Ovary (tissue), 9 donors: ENCODE results near the gene CACHD1. TPM values are rescaled to one million over a fixed set of nuclear protein-coding genes. Genes with fewer than 3 reads are reported as not detected.

Experiments used
- DNase-seq, 5 donors: peaks; one replicate each; pipeline ENCODE4 v3.0.0-alpha.2; 2019 to 2020
- H3K27ac ChIP-seq, 2 donors: fragments of 200-600 bp; one replicate each; pipeline versions ENCODE4 v1.5.1 to v1.8.0; 2019 to 2022
- H3K27me3 ChIP-seq: fragments of 200-600 bp; one replicate; pipeline ENCODE4 v1.8.0; 2022
- H3K36me3 ChIP-seq: fragments of 200-600 bp; sonication (generic); one replicate; pipeline ENCODE4 v1.5.1; 2019
- H3K4me1 ChIP-seq: one replicate; pipeline ENCODE4 v1.8.1; 2013; ENCODE audit warnings: mild to moderate bottlenecking, moderate library complexity; ENCODE audit not compliant: insufficient read depth
- H3K4me3 ChIP-seq: fragments of 200-600 bp; sonication (generic); one replicate; pipeline ENCODE4 v1.5.1; 2017
- H3K9me3 ChIP-seq, 2 donors: fragments of 200-600 bp in 1 of 2; sonication (generic) in 1 of 2; one replicate each; pipeline versions ENCODE4 v1.5.1 to v1.8.1; 2013 to 2019; ENCODE audit warnings: mild to moderate bottlenecking in 1 of 2, moderate library complexity in 1 of 2
- EP300 ChIP-seq: sonication (generic); formaldehyde crosslinking; IDR thresholded peaks from one replicate; pipeline ENCODE4 v1.6.1; 2017; ENCODE audit warnings: antibody characterized with exemption
- POLR2A ChIP-seq: fragments of 450-650 bp; IDR thresholded peaks from one replicate; pipeline ENCODE4 v1.6.1; 2017; ENCODE audit warnings: antibody characterized with exemption, mild to moderate bottlenecking, moderate library complexity
- WGBS, 3 donors: extraction: QIAGEN DNeasy Blood & Tissue Kit in 1 of 3; methylation state at CpG; one replicate each; pipeline versions ENCODE4 v1.1.5 to v1.1.7; 2013 to 2017; 5-methylcytosine and 5-hydroxymethylcytosine counted together
- intact Hi-C, 4 donors: fragments of 100-400 bp; cut with DNase I; formaldehyde crosslinking; loops; one replicate each; pipeline versions ENCODE4 v1.11.0 to v1.15.1; 2022 to 2023
- polyA plus RNA-seq, 2 donors: library from polyadenylated mRNA; stranded (reverse); fragments of 200-250 nt in 1 of 2; fragments of 350-450 nt in 1 of 2; fragmentation: Illumina TruSeq in 1 of 2; extraction: RNeasy Lipid Tissue Mini Kit (QIAGEN cat#74804) in 1 of 2; gene quantifications; one replicate each; pipeline ENCODE4 v1.2.3, GENCODE V29; 2013 to 2014
- total RNA-seq, 7 donors: library from RNA; depleted of rRNA in 2 of 7; stranded (reverse); fragments of >200 nt in 2 of 7; fragmentation: NEBNext Ultra II Directional in 3 of 7; extraction: Animal tissue kit (Norgen Biotek cat#: 25700) in 3 of 7; gene quantifications; one replicate each; pipeline versions ENCODE4 v1.1.0 to v1.2.4, GENCODE V29; 2016 to 2023
- TF ChIP-seq, protein P1 (sequence below), 3 donors: fragments of 450-650 bp in 2 of 3; fragments of 200-600 bp in 1 of 3; IDR thresholded peaks; one replicate each; pipeline versions ENCODE4 v1.5.1 to v1.8.0; 2016 to 2022; ENCODE audit warnings: antibody characterized with exemption in 3 of 3, mild to moderate bottlenecking in 1 of 3
- donor health status: DM: no; HTN: no; CAD: no; lungs with moderate emphysema.
- donor health status: DM: no; HTN: no; CAD: no.
- donor health status: Bipolar disorder and iron deficiency.
- donor health status: DM: yes; HTN: yes; CAD: no.
- donor health status: DM: no; HTN: no; CAD: no.
- donor health status: DM: yes; HTN: yes; CAD: no.

CACHD1 gene
- total and polyA plus RNA-seq, 9 donors, result 17.0 to 33.1 (median 23.2) TPM

DNA sequence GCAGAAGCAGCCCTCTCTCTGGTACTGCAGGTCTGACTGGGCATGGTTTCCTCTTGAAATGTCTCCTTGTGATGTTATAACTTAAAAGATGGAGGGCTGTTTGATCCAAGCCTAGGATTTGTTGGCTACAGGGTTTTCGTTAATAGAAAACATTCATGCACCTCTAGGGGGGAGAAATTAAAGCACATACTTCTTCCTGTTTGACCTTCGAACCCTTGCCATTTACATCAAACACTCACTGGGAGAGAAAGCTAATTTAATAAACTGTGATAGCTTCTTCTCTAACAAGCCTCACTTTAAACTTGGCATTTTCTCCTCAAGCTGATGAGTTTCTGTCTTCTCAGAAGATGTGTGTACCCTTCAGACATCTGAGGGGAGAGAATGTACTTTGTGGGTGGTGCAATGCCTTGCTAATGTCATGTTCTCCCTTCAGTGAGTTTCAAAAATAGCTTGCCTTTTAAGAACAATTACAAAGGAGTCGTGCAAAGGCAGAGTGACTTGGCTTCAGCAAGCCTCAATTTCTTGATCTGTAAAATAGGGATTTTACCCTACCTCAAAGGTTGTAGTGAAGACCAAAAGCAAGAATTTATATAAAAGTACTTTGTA, 20.4 kb downstream of the CACHD1 start:
- 61 to 72% (median 64%) methylated on average over 3 of the region's 3 CpGs for WGBS, 3 donors
- no peak overlapping the region for H3K27ac ChIP-seq
- H3K9me3 ChIP-seq, result no peaks in the 10 kb centered on the region
- no peak for DNase-seq
- H3K36me3 ChIP-seq, result no peaks in the 10 kb centered on the region
- intact Hi-C loops, result no loop called here
- H3K27me3 ChIP-seq, result no peaks in the 10 kb centered on the region
- TF ChIP-seq, protein P1, sequence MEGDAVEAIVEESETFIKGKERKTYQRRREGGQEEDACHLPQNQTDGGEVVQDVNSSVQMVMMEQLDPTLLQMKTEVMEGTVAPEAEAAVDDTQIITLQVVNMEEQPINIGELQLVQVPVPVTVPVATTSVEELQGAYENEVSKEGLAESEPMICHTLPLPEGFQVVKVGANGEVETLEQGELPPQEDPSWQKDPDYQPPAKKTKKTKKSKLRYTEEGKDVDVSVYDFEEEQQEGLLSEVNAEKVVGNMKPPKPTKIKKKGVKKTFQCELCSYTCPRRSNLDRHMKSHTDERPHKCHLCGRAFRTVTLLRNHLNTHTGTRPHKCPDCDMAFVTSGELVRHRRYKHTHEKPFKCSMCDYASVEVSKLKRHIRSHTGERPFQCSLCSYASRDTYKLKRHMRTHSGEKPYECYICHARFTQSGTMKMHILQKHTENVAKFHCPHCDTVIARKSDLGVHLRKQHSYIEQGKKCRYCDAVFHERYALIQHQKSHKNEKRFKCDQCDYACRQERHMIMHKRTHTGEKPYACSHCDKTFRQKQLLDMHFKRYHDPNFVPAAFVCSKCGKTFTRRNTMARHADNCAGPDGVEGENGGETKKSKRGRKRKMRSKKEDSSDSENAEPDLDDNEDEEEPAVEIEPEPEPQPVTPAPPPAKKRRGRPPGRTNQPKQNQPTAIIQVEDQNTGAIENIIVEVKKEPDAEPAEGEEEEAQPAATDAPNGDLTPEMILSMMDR (IDR thresholded peaks at IDR 0.05), result no peak
- TF ChIP-seq POLR2A, result no peak
- no peak for TF ChIP-seq EP300
- H3K4me3 ChIP-seq, result no peak overlapping the region
- peaks cover 6% of the 10 kb centered on the region for H3K4me1 ChIP-seq

DNA sequence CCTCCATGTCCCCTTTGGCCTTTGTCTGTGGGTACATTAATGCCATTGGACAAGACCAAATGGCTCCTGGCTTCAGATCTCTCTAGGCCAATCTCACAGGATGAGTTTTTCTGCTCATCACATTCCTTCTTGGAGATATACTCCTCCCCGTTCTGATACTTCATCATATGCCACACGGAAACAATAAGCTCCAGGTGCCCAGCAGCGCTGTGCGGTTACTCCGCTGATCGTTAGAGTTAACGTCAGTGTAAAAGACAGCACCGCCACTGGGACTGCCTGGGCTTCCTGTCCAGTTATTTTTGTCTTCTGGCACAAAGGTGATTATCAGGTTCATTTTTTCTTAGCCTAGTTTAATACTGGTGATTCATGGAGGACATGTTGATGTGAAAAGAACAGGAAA, 22.5 kb downstream of the CACHD1 start:
- TF ChIP-seq, protein P1 (IDR thresholded peaks at IDR 0.05), result no peak
- TF ChIP-seq EP300 (no peak), POLR2A (no peak)
- no peak for DNase-seq
- H3K9me3 ChIP-seq, result no peaks in the 10 kb centered on the region
- peaks cover 13% of the 10 kb centered on the region for H3K4me1 ChIP-seq
- no peak overlapping the region for H3K4me3 ChIP-seq
- no peak overlapping the region for H3K27ac ChIP-seq
- 88 to 97% (median 94%) methylated on average over 8 of the region's 8 CpGs for WGBS, 3 donors
- H3K27me3 ChIP-seq, result no peaks in the 10 kb centered on the region
- intact Hi-C loops, result no loop called here
- no peaks in the 10 kb centered on the region for H3K36me3 ChIP-seq

DNA sequence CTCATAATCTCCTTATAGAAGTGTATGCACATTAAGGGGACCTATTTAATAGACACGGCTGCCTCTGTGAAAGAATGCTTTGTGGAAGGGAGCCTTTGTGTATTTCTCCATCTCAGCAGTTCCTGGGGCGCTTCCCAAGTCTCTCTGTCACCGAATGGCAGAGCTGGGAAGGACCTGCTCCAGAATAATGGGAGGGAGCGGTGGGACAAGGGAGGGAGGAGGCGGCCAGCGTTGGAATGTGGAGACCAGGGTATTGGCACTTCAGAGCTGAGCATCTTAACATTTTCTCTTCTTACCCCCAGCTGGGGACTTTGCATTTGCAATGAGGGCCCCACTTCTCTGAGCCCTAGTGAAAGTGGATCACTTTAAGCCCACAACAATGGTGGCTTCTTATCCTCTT, 23.9 kb downstream of the CACHD1 start:
- intact Hi-C loops, result no loop called here
- Histone ChIP-seq H3K27me3 (no peaks in the 10 kb centered on the region), H3K9me3 (no peaks in the 10 kb centered on the region), H3K4me1 (peaks cover 18% of the 10 kb centered on the region), H3K36me3 (no peaks in the 10 kb centered on the region), H3K4me3 (no peak overlapping the region), H3K27ac (no peak overlapping the region)
- TF ChIP-seq EP300, result no peak
- no peak for TF ChIP-seq POLR2A
- TF ChIP-seq, protein P1 (IDR thresholded peaks at IDR 0.05), result no peak
- 89 to 96% (median 89%) methylated on average over 6 of the region's 6 CpGs for WGBS, 3 donors
- DNase-seq, result no peak

DNA sequence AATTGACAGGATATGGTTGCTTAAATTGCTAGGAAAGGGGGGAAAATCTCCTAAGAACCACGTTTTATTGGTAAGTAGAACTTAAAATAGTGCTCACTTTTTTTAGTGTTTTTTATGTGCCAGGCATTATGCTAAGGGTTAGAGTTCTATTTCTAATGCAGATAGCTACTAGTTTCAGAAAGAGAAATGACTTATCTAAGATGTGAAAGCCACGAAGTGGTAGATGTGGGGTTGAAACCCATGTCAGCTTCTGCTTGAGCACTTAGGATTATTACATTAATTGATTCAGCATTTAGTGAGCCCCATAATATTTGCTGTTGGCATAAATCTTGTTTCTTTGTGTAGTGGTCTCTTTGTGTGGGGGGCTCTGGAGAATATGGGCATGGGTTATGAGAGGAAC, 24.7 kb downstream of the CACHD1 start:
- 46 to 62% (median 49%) methylated on average over 2 of the region's 2 CpGs for WGBS, 3 donors
- H3K9me3 ChIP-seq, result no peaks in the 10 kb centered on the region
- no peak for TF ChIP-seq POLR2A
- no peak for TF ChIP-seq EP300
- TF ChIP-seq, protein P1 (IDR thresholded peaks at IDR 0.05), result no peak
- intact Hi-C loops, result no loop called here
- no peak overlapping the region for H3K27ac ChIP-seq
- H3K4me3 ChIP-seq, result no peak overlapping the region
- H3K36me3 ChIP-seq, result no peaks in the 10 kb centered on the region
- H3K4me1 ChIP-seq, result peaks cover 20% of the 10 kb centered on the region
- no peak for DNase-seq
- no peaks in the 10 kb centered on the region for H3K27me3 ChIP-seq
